Sigmoid colon (tissue), 7 donors: ENCODE results near the gene SDCCAG8. TPM values are rescaled to one million over a fixed set of nuclear protein-coding genes. Genes with fewer than 3 reads are reported as not detected.

Source experiments
- DNase-seq: peaks from one replicate; pipeline ENCODE4 v3.0.0-alpha.2; 2019
- H3K27ac ChIP-seq, 4 donors: fragments of 200-600 bp; sonication (generic); one replicate each; pipeline ENCODE4 v1.5.1; 2016 to 2019; ENCODE audit warnings: mild to moderate bottlenecking in 1 of 4
- H3K27me3 ChIP-seq, 3 donors: fragments of 200-600 bp; sonication (generic); one replicate each; pipeline ENCODE4 v1.5.1; 2019; ENCODE audit warnings: mild to moderate bottlenecking in 1 of 3
- H3K36me3 ChIP-seq, 4 donors: fragments of 200-600 bp; sonication (generic); one replicate each; pipeline ENCODE4 v1.5.1; 2016 to 2019
- H3K4me1 ChIP-seq, 4 donors: fragments of 200-600 bp; sonication (generic); one replicate each; pipeline ENCODE4 v1.5.1; 2017 to 2019
- H3K4me3 ChIP-seq, 4 donors: fragments of 200-600 bp; sonication (generic); one replicate each; pipeline ENCODE4 v1.5.1; 2017 to 2019; ENCODE audit warnings: mild to moderate bottlenecking in 2 of 4, moderate library complexity in 1 of 4
- H3K9me3 ChIP-seq, 4 donors: fragments of 200-600 bp in 3 of 4; sonication (generic) in 3 of 4; one replicate each; pipeline versions ENCODE4 v1.5.1 to v1.6.1; 2013 to 2019
- EP300 ChIP-seq, 4 donors: sonication (generic); formaldehyde crosslinking; IDR thresholded peaks; one replicate each; pipeline ENCODE4 v1.6.1; 2017; ENCODE audit warnings: antibody characterized with exemption in 4 of 4
- POLR2A ChIP-seq, 2 donors: fragments of 450-650 bp; IDR thresholded peaks; one replicate each; pipeline ENCODE4 v1.6.1; 2016; ENCODE audit warnings: antibody characterized with exemption in 2 of 2, mild to moderate bottlenecking in 2 of 2, moderate library complexity in 2 of 2
- POLR2AphosphoS5 ChIP-seq, 4 donors: sonication (generic); formaldehyde crosslinking; IDR thresholded peaks; one replicate each; pipeline ENCODE4 v1.6.1; 2017; ENCODE audit warnings: antibody characterized with exemption in 4 of 4
- WGBS, 2 donors: extraction: QIAGEN DNeasy Blood & Tissue Kit; methylation state at CpG; one replicate each; pipeline ENCODE4 v1.1.7; 2013; 5-methylcytosine and 5-hydroxymethylcytosine counted together
- intact Hi-C: fragments of 100-400 bp; cut with DNase I; formaldehyde crosslinking; loops from one replicate; pipeline ENCODE4 v1.15.1; 2023
- polyA plus RNA-seq, 3 donors: library from polyadenylated mRNA; stranded (reverse); fragments of 200-250 nt; gene quantifications; one replicate each; pipeline ENCODE4 v1.2.3, GENCODE V29; 2013
- total RNA-seq, 4 donors: library from RNA; depleted of rRNA; stranded (reverse); fragments of >200 nt; gene quantifications; one replicate each; pipeline ENCODE4 v1.1.0, GENCODE V29; 2016
- TF ChIP-seq, protein P1 (sequence below), 4 experiments: fragments of 450-650 bp in 3 of 4; fragments of 200-600 bp in 1 of 4; IDR thresholded peaks; one replicate each; pipeline ENCODE4 v1.5.1; 2016 to 2019; ENCODE audit warnings: antibody characterized with exemption in 4 of 4, mild to moderate bottlenecking in 3 of 4, moderate library complexity in 2 of 4
- donor health status: healthy with polysubstance abuse.
- donor health status: Bipolar disorder and iron deficiency.
- donor health status: healthy.

The SDCCAG8 gene
- total and polyA plus RNA-seq, 7 donors: 15.6 to 49.7 (median 30.3) TPM

GRCh38 chr1:243343970-243344937 is 88.4 kb downstream of the SDCCAG8 start:
- H3K27ac ChIP-seq: no peak overlapping the region
- peaks cover 0 to 6% (median 2%) of the 10 kb centered on the region in 4 donors for H3K36me3 ChIP-seq
- WGBS, 2 donors: 50 to 65% methylated on average over 5 of the region's 5 CpGs
- no peak for DNase-seq
- intact Hi-C loops: loop anchor here (1.0 to 10.0 kb wide), 4 partner anchors 131 to 929 kb away; no protein-coding TSS in a partner anchor
- peaks cover 0 to 4% (median 0%) of the 10 kb centered on the region in 4 donors for H3K4me1 ChIP-seq
- no peaks in the 10 kb centered on the region for H3K9me3 ChIP-seq
- H3K27me3 ChIP-seq: no peaks in the 10 kb centered on the region
- TF ChIP-seq EP300 (IDR thresholded peaks at IDR 0.05) (no peak), POLR2A (IDR thresholded peaks at IDR 0.05) (no peak), POLR2AphosphoS5 (IDR thresholded peaks at IDR 0.05) (no peak)
- TF ChIP-seq, protein P1, sequence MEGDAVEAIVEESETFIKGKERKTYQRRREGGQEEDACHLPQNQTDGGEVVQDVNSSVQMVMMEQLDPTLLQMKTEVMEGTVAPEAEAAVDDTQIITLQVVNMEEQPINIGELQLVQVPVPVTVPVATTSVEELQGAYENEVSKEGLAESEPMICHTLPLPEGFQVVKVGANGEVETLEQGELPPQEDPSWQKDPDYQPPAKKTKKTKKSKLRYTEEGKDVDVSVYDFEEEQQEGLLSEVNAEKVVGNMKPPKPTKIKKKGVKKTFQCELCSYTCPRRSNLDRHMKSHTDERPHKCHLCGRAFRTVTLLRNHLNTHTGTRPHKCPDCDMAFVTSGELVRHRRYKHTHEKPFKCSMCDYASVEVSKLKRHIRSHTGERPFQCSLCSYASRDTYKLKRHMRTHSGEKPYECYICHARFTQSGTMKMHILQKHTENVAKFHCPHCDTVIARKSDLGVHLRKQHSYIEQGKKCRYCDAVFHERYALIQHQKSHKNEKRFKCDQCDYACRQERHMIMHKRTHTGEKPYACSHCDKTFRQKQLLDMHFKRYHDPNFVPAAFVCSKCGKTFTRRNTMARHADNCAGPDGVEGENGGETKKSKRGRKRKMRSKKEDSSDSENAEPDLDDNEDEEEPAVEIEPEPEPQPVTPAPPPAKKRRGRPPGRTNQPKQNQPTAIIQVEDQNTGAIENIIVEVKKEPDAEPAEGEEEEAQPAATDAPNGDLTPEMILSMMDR (IDR thresholded peaks at IDR 0.05): peak; percentile 24 to 73 (median 64)
- H3K4me3 ChIP-seq: no peak overlapping the region

GRCh38 chr1:243345205-243345604 is 89.4 kb downstream of the SDCCAG8 start:
- Histone ChIP-seq H3K4me3 (no peak overlapping the region), H3K4me1 (peaks cover 0 to 4% (median 0%) of the 10 kb centered on the region in 4 donors), H3K9me3 (no peaks in the 10 kb centered on the region), H3K27ac (no peak overlapping the region), H3K36me3 (peaks cover 0 to 6% (median 2%) of the 10 kb centered on the region in 4 donors), H3K27me3 (no peaks in the 10 kb centered on the region)
- no peak for DNase-seq
- WGBS, 2 donors: 35 to 69% methylated on average over 1 of the region's 1 CpG
- TF ChIP-seq, protein P1 (IDR thresholded peaks at IDR 0.05): no peak
- no peak for TF ChIP-seq EP300 (IDR thresholded peaks at IDR 0.05)
- intact Hi-C loops: loop anchor here (10.0 kb wide), 2 partner anchors 130 to 700 kb away; no protein-coding TSS in a partner anchor

- WGBS, 2 donors: 83 to 89% methylated on average over 3 of the region's 3 CpGs
- no peak for DNase-seq
- H3K27me3 ChIP-seq: no peaks in the 10 kb centered on the region
- intact Hi-C loops: loop anchor here (10.0 kb wide), 2 partner anchors 129 to 699 kb away; no protein-coding TSS in a partner anchor
- no peak overlapping the region for H3K27ac ChIP-seq
- H3K4me1 ChIP-seq: peaks cover 0 to 4% (median 0%) of the 10 kb centered on the region in 4 donors
- H3K36me3 ChIP-seq: peaks cover 0 to 5% (median 2%) of the 10 kb centered on the region in 4 donors
- H3K9me3 ChIP-seq: no peaks in the 10 kb centered on the region
- TF ChIP-seq POLR2AphosphoS5 (IDR thresholded peaks at IDR 0.05) (no peak), EP300 (IDR thresholded peaks at IDR 0.05) (no peak), POLR2A (IDR thresholded peaks at IDR 0.05) (no peak)
- TF ChIP-seq, protein P1 (IDR thresholded peaks at IDR 0.05): no peak
- H3K4me3 ChIP-seq: no peak overlapping the region
These were observed 90.2 kb downstream of the SDCCAG8 start for GRCh38 chr1:243346016-243346415.

GRCh38 chr1:243346468-243346867 is 90.6 kb downstream of the SDCCAG8 start:
- intact Hi-C loops: loop anchor here (10.0 kb wide), 2 partner anchors 128 to 698 kb away; no protein-coding TSS in a partner anchor
- WGBS, 2 donors: 97 to 98% methylated on average over 3 of the region's 3 CpGs
- H3K27ac ChIP-seq: no peak overlapping the region
- H3K9me3 ChIP-seq: no peaks in the 10 kb centered on the region
- no peak for DNase-seq
- TF ChIP-seq, protein P1 (IDR thresholded peaks at IDR 0.05): no peak
- TF ChIP-seq POLR2A (IDR thresholded peaks at IDR 0.05) (no peak), EP300 (IDR thresholded peaks at IDR 0.05) (no peak), POLR2AphosphoS5 (IDR thresholded peaks at IDR 0.05) (no peak)
- H3K27me3 ChIP-seq: no peaks in the 10 kb centered on the region
- H3K4me1 ChIP-seq: peaks cover 0 to 4% (median 0%) of the 10 kb centered on the region in 4 donors
- peaks cover 0 to 5% (median 1%) of the 10 kb centered on the region in 4 donors for H3K36me3 ChIP-seq
- no peak overlapping the region for H3K4me3 ChIP-seq
